ENCODE measurements around the gene PDE1A.
"Not testable (repeated sequence)": the region's sequence is repeated elsewhere in the genome, so short reads cannot be mapped to it uniquely, and the experiment has no call there.

PDE1A gene

DNA sequence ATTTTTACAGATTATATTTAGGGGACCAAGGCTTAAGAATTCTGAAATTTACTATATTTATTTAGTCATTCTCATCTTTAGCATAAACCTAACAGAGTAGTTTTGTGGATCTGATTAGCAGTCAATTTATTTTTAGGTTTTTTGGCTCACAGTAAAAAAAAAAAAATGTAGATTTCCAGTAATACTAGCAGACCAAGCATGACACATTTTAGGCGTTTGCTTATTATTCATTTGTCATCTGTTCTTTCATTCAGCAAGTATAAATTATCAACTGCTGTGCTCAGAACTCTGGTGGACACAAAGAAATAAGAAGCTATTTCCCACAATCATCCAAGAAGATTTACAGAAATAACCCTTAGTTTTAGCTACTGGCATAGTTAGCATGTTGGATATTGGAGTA is 20.6 kb downstream of the PDE1A start:
- DNase-seq (ENCODE audit: low read depth): no peak

DNA sequence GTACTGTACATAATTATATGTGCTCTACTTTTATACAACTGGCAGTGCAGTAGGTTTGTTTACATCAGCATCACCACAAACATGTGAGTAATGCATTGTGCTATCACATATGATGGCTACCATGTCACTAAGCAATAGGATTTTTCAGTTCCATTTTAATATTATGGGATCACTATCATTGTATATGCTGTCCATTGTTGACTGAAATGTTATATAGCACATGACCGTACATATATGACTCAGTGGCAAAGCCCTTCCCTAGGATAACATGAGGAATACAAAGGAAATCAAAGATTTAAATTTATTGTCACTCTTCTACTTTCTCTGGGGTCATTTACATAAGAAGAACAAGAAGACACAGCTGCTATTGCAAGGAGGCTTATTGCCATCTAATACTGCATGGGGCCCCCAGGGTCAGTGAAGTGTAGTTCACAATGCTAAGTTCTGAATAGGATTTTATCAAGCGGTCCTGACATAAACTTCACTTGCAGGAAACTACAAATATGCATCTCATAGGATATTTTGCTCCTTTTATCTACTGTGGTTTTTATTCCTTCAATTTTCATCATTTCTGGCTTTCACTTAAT is 21.8 kb downstream of the PDE1A start:
- DNase-seq (ENCODE audit: low read depth): no peak

DNA sequence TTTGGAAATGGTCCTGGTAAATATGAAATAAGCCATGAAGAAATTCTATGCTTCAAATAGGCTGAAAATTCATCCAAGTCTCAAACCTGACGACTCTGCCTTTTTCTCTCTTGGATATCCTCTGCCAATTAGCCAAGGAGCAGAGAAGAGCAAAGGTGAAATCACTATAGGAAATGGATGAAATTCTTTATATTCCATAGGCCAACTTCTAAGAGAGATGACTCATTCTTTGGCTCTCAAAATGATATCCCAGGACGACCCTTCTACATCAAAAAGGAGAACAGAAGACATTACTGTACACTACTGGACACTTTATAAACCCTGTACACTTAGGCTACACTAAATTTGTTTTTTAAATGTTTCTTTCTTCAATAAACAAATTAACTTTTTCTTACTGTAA is 22.7 kb downstream of the PDE1A start:
- DNase-seq (ENCODE audit: low read depth): no peak

DNA sequence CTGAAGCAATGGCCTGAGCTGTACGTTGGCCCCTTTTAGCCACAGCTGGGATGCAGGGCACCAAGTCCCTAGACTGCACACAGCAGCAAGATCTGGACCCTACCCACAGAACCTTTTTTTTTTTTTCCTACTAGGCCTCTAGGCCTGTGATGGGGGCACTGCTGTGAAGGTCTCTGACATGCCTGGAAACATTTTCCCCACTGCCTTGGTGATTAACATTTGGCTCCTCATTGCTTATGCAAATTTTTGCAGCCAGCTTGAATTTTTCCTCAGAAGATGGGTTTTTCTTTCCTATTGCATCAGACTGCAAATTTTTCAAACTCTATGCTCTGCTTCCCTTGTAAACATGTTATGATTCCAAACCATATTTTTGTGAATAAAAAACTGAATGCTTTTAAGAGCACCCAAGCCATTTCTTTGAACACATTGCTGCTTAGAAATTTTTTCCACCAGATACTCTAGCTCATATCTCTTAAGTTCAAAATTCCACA is 33.5 kb downstream of the PDE1A start:
- DNase-seq (ENCODE audit: low read depth): no peak

DNA sequence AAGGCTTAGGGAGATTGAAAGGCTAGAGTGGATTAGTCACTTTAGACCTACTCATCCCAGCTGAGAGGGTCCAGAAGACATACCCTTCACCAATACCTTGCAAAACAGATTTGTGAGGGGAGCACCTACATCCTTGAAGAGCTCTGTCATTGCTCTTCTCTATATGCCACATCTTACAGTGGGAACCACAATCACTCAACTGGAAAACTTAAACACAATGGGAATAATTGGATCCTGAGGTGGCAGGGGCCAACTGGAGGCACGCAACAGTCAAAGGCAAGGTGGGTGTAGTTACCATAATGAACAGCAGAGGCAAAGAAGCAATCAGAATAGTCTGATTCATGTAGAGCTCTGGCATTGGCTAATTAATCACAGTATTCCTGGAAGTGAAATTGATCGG is 35.4 kb downstream of the PDE1A start:
- DNase-seq (ENCODE audit: low read depth): no peak

DNA sequence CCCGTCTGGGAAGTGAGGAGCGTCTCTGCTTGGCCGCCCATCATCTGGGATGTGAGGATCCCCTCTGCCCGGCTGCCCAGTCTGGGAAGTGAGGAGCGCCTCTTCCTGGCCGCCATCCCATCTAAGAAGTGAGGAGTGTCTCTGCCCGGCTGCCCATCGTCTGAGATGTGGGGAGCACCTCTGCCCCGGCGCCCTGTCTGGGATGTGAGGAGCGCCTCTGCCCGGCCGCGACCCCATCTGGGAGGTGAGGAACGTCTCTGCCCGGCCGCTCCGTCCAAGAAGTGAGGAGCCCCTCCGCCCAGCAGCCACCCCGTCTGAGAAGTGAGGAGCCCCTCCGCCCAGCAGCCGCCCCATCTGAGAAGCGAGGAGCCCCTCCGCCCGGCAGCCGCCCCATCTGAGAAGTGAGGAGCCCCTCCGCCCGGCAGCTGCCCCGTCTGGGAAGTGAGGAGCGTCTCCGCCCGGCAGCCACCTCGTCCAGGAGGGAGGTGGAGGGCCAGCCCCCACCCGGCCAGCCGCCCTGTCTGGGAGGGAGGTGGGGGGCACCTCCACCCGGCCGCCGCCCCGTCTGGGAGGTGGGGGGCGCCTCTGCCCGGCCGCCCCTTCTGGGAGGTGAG is 40.5 kb downstream of the PDE1A start:
- DNase-seq (ENCODE audit: low read depth): not testable (repeated sequence)

DNA sequence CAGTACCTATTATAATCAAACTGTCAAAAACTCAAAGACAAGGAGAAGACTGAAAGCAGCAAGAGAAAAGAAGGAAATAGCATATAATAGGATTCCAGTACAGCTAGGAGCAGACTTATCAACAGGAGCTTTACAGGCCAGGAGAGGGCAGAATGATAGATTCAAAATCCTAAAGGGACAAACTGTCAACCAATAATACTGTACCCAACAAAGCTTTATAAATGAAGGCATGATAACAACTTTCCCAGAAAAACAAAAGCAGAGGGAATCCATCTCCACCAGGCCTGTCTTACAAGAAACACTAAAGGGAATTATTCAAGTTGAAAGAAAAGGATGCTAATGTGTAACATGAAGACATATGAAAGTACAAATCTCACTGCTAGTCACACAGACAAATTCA is 42.0 kb downstream of the PDE1A start:
- no peak for DNase-seq (ENCODE audit: low read depth)

DNA sequence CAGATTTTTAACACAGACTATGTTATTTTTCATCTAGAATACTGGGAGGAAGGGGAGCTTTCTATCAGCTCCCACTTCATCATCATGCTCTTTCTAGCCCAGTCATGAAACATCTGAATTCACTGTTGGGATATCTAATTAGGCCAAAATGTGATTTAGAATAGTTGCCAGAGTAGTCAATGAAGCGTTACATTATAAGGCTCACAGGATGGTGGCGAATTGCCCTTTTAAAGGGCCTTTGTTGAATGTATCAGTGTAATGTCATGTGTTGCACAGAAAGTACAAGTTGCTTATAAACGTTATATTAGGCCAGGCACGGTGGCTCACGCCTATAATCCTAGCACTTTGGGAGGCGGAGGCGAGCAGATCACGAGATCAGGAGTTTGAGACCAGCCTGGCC is 45.6 kb downstream of the PDE1A start:
- no peak for DNase-seq (ENCODE audit: low read depth)

DNA sequence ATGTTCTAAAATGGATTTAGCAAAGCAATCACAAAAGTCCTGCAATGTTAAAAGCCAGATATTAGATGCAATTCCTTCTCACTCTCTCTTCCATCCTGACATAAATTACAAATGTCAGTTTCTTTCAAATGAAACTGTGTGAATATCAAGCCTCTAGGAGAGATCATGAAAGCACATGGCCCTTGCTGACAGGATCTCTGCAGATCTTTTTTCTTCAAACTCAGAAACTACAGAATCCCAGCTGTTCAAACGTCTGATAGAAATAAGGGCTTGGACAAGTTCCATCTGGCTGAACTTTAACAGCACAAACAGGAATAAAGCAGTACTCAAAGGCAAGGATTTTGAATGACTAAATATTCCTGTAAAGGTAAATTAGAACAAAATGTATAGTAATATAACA is 47.6 kb downstream of the PDE1A start:
- no peak for DNase-seq (ENCODE audit: low read depth)

DNA sequence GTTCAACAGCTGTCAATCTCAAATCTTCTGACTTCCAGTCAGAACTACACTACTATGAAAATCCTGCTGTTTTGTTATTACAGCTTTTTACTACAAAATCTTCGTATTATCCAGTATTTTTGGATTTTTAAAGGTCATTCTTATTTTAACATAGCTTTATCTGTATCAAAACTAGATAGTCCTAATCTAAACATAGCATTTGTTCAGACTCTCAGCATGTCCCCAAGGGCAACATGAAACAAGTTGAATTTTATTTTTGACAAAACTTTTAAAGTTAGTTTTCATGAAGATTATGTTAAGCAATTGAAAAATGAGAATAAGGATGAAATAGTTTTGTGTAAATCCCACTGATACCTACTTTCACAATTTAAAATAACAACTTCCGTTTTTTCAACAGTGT is 48.1 kb downstream of the PDE1A start:
- DNase-seq (ENCODE audit: low read depth): no peak

DNA sequence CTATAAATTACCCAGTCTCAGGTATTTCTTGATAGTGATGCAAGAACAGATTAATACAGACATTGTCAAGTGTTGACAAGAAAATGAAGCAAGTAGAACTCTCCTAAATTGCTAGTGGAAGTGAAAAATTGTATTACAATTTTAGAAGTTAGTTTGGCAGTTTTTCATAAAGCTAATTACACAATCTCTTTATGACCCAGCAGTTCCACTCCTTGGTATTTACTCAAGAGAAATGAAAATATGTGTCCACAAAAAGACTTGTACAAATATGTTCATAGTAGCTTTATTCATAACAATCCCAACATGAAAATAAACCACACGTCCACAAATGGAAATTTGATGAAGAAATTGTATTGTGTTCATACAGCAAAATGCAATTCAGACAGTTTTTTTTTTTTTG is 49.4 kb downstream of the PDE1A start:
- no peak for DNase-seq (ENCODE audit: low read depth)

DNA sequence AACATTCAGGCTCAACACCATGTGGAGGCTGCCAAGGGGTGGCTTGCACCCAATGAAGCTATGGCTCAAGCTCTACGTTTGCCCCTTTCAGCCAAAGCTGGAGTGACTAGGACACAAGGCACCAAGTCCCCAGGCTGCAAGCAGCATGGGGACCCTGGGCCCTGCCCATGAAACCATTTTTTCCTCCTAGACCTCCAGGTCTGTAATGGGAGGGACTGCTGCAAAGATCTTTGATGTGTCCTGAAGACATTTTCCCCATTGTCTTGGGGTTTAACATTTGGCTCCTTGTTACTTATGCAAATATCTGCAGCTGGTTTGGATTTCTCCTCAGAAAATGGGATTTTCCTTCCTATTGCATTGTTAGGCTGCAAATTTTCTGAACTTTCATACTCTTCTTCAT is 51.0 kb downstream of the PDE1A start:
- DNase-seq (ENCODE audit: low read depth): no peak

DNA sequence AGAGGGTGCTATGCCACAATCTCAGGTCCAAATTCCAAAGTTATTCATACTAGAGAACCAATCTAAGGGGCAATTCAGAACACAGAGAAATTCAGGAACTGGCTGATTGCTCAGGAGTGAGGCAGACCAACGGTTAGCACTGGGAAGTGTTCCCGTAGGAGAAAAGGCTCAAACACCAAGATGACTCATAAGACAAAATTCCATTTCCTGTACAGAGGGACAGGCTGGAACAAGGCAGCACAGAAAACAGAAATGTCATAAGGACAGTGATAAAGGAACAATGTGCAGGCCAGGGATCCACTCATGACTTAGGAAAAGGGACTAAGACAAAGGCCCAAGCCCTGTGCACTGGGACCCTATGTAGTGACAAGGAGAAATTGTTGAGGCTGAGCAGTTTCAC is 54.2 kb downstream of the PDE1A start:
- DNase-seq (ENCODE audit: low read depth): no peak

DNA sequence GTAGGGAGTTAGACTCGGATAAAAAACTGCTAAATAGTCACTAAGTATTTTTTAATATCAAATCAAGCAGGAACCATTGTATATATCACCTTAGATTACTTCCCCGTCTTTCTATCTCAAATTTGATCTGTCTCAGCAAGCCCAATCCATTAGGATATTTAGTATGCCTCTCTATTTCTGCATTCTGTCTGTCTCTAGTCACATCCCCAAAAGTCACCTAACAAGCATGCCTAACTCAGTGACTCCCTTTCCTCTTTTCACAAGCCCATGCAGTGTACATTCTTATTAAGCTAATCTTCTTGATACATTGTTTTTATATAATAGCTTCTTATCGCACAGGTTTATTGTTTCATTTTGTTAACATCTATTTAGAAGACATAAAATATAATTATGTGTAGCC is 57.8 kb downstream of the PDE1A start:
- DNase-seq (ENCODE audit: low read depth): no peak

DNA sequence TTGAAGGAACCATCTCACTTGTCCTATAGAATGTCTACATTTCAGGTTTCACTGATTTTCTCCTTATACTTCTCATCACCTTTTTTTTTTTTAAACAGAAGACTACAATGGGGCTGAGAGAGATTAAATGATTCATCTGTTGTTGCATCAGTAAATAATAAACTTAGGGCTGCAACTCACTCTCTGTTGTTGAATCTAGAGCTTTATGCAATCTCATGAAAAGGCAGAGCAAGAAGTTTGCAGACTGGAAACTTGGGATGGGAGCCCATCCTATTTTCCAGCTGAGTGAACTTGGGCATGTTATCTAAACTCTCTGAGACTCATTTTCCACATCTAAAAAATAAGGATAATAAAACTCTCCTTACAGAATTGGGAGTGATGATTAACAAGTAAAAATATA is 58.4 kb downstream of the PDE1A start:
- no peak for DNase-seq (ENCODE audit: low read depth)

DNA sequence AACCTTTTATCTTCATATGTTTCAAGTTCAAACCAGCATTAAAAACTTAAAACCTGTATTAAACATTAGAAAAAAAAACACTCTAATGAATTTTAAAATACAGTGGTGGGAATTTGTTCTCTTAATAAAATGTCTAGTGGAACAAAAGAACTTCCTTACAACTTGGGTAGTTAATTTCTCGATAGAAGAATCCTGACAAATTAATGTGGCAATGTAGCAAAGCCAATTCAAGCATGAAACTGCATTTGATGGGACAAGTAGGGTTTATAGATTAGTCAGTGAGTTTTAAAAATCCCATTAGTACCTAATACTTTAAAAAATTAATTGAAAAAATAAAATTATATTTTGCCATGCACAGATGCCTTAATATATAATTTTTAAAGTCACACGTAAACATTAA is 59.4 kb downstream of the PDE1A start:
- no peak for DNase-seq (ENCODE audit: low read depth)

DNA sequence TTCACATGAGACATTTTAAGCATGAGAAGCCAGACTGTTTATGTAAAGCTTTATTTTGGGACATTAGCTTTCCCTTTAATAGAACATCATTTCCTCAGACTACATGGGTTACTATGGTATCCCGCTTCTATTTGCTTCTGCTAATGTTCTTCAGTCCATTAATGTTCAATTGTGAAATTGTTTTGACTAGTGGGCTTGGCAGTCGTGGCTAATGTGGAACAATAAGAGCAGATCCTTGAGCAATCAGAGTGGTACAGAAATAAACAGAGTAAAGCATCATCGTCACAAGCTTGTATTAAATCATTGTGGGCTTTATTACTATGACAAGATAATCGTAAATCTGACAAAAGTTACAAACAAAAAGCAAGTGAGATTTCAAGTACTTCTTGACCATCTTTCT is 60.2 kb downstream of the PDE1A start:
- no peak for DNase-seq (ENCODE audit: low read depth)

DNA sequence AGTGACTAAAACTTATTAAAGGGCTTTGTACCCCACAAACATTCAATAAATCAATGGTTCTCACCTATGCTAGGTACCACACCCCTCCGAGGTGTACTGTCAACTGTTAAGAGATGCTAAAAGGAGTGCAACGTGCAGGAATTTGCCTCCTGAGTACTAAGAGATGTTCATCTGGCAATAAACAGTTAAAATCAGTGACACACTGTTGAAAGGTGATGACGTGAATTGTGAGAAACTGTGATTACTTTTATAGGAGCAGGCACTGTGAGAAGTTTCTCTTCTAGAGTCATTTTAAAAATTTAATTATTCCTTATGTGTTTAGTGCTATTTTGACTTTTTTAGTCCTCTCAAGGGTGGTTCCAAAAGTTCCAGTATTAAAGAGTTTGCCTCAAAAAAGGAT is 61.0 kb downstream of the PDE1A start:
- no peak for DNase-seq (ENCODE audit: low read depth)

DNA sequence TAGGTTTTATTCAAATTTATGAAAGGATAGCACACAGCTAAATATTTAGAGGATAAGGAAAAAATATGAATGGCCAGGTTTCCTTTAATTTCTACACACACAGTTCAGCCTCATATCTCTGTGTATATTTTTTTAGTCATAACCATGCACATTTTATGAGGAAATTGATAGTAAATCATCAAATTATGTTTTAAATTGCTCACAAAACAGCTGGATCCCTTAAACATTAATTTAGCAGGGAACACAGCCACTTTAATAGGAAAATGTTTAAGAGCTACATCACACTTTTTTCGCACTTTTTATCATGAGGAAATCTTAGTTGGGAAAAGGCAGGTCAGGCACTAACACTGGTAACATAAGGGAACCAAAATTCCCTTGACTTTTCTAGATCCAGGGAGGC is 65.4 kb downstream of the PDE1A start:
- DNase-seq (ENCODE audit: low read depth): no peak

DNA sequence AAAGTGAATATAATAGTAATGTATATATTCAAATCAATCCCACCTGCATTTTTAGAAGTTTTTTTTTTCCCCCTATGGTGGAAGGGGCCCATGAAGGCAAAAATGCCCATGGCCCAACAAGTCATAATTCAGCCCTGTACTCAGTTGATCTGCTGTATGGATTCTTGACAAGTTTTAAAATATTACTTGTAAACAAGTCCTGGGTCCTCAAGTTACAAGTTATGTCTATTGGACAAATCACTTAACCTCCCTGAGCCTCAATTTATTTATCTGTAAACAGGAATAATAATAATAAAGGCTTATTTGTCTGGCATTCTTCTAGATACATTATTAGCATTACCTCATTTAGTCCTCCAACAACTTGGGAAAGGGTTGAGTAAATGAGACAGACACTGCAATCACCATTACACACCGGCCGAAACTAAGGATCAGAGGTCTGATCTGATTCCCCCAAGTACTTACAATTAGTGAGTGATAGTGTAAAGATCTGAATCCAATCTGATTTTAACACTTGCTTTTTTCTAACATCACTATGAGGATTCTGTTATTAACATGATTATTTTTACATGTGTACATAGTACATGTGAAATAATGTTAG is 66.1 kb downstream of the PDE1A start:
- DNase-seq (ENCODE audit: low read depth): no peak

DNA sequence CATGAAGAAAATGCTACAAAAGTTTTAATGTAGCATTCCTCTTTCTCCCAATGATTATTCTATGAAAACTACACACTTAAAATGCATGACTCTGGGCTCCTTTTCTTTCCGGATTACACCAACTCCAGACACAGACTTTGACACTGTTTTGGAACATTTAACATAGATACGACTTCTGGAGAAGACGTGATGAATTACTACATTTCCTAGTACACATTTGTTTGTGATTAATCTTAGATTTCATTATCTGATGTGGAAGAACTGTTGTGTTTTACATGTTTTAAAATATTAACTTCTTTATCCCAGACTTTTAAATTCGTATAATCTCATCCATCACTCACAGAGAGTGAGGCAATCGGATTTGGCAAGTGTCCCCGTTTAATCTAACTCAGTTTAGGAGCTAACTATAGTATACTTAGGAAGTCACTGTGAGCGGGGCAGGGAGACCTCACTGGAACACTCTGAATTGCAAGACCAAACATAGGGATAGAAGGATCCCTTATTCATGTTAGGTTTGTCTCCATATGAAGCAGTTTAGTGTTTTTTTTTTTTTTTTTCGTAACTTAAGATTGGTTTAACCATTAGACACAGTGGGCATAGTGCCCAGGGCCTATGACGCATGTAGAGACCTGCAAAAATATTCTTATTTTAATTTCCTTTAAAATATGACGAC is 66.7 kb downstream of the PDE1A start:
- no peak for DNase-seq (ENCODE audit: low read depth)

DNA sequence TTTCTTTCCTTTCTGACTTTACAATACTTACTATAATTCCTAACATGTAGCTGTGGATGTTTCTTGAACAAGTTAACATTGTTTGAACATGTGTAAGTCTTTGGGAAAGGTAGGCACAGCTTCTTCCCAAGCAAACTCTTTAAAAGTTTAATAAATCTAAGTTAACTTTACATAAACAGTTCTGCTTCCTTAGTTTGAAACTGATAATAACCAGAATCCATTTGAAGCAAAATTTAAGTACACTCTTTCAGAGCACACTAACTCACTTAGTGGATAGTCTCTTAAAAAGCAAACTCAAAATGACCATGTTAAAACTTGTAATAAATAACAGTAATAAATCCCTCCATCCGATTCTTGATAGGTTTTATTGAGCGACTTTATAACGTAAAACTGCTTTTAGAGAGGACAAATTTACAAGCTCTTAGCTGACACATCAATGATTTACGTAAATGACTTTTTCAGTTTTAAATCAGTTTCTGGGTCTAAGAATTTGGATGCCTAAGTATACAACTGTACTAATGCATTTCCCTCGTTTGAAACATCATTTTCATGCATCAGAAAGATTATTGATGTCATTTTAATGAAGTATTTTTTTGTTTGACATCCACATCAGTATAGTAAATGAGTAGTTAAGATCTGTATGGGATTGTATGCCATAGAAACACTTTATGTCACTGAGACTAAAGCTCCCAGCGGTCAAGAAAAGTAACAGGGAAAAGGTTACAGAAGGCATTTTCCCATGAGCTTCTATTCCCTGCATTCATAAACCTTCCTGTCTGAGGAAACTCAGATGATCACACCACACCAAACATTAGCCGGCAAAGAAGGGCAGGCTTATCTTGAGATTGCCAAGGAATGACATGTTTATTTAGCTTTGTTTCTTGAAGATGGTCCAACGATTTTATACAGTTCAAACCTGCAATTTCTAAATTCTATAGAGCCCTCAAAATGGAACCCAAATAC is 67.5 kb downstream of the PDE1A start:
- DNase-seq (ENCODE audit: low read depth): no peak

All from activated T-cell treated with anti-CD3 and anti-CD28 coated beads for 24 hours (primary cell).